Activated CD8-positive, alpha-beta memory T cell treated with anti-CD3 and anti-CD28 coated beads, Interleukin-2, amount 50 U/mL, for 1 hour (primary cell): ENCODE results near the gene LONP2.

Experiments
- DNase-seq: peaks from one replicate; pipeline ENCODE4 v3.0.0-alpha.2; 2020; ENCODE audit errors: extremely low read depth

LONP2 gene, protein sequence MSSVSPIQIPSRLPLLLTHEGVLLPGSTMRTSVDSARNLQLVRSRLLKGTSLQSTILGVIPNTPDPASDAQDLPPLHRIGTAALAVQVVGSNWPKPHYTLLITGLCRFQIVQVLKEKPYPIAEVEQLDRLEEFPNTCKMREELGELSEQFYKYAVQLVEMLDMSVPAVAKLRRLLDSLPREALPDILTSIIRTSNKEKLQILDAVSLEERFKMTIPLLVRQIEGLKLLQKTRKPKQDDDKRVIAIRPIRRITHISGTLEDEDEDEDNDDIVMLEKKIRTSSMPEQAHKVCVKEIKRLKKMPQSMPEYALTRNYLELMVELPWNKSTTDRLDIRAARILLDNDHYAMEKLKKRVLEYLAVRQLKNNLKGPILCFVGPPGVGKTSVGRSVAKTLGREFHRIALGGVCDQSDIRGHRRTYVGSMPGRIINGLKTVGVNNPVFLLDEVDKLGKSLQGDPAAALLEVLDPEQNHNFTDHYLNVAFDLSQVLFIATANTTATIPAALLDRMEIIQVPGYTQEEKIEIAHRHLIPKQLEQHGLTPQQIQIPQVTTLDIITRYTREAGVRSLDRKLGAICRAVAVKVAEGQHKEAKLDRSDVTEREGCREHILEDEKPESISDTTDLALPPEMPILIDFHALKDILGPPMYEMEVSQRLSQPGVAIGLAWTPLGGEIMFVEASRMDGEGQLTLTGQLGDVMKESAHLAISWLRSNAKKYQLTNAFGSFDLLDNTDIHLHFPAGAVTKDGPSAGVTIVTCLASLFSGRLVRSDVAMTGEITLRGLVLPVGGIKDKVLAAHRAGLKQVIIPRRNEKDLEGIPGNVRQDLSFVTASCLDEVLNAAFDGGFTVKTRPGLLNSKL

GRCh38 chr16:48244080-48244862, at the start of gene LONP2:
TSS of gene LONP2 (plus strand) at chr16:48244300. CDS start at chr16:48244389, 89 bp downstream.
- DNase-seq = peak; percentile 66

GRCh38 chr16:48194828-48195556, 49.1 kb upstream of the LONP2 start:
- no peak for DNase-seq

DNA sequence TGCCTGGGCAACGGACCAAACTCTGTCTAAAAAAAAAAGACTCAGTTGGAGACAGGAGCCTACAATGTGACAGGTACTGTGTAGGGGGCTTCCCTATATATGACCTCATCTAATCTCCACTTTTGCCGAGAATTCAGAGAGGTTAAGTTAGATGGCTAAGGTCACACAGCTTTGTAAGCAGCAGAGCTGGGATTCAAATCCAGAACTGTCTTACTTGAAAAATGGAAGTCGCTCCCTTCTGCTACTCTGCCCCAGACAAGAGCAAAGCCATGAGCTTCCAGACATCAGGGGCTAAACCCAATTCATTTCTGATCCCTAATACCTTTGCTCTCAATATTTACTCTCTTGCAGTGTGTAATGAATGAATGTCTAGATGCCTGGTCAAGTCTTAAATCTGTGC, 46.8 kb upstream of the LONP2 start:
- no peak for DNase-seq

GRCh38 chr16:48201515-48202201, 42.4 kb upstream of the LONP2 start:
- no peak for DNase-seq

- no peak for DNase-seq
These were observed 39.9 kb upstream of the LONP2 start for GRCh38 chr16:48203974-48204824.

GRCh38 chr16:48204825-48205151, 39.3 kb upstream of the LONP2 start:
- DNase-seq = no peak

GRCh38 chr16:48206594-48207242, 37.4 kb upstream of the LONP2 start:
- DNase-seq = no peak

GRCh38 chr16:48210747-48211146, 33.4 kb upstream of the LONP2 start:
- DNase-seq = no peak

- DNase-seq = no peak
These were observed 32.1 kb upstream of the LONP2 start for GRCh38 chr16:48212033-48212432.

- DNase-seq = no peak
These were observed 28.4 kb upstream of the LONP2 start for GRCh38 chr16:48215738-48216137.

DNA sequence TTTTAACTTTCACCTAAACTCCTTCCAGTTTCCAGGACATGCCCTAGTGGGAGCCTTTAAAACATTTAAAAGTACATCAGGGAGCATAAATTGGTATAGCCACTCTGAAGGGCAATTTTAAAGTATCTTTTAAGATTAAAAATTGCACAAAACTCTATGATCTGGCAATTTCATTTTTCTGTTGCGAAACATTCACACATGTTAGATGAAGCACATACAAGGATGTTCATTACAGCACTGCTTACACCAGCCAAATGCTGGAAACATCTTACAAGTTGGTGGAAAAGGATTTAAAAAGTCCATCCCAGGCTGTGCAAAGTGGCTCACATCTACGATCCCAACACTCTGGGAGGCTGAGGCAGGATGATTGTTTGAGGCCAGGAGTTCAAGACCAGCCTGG, 26.4 kb upstream of the LONP2 start:
- no peak for DNase-seq

DNA sequence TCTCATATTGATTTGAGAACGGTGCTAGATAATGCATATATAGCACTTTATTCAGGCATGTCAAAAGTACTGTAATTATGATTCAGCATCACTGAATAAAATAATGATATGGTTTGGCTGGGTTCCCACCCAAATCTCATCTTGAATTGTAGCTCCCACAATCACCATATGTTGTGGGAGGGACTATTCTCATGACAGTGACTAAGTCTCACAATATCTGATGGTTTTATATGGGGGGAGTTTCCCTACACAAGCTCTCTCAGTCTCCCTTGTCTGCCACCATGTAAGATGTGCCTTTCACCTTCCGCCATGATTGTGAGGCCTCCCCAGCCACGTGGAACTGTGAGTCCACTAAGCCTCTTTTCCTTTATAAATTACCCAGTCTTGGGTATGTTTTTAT, 25.6 kb upstream of the LONP2 start:
- DNase-seq = no peak

DNA sequence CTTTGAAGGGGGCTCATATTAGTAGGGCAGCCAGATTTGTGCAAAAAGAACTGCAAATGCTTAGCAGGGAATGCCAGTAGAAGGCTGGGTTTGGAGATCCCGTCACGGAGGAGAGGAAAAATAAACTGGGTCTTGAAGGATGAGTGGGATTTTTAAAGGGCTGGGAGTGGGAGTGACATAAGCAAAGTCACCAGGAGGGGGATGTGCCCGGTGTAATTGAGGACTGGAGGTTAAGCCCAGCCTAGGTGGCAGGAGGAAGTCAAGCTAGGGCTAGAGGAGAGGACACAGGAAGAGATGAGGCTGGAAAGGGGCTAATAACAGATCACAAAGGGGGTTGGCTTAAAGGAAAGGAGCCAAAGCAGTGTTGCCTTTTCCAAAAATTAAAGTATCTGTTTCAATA, 23.2 kb upstream of the LONP2 start:
- DNase-seq = no peak

DNA sequence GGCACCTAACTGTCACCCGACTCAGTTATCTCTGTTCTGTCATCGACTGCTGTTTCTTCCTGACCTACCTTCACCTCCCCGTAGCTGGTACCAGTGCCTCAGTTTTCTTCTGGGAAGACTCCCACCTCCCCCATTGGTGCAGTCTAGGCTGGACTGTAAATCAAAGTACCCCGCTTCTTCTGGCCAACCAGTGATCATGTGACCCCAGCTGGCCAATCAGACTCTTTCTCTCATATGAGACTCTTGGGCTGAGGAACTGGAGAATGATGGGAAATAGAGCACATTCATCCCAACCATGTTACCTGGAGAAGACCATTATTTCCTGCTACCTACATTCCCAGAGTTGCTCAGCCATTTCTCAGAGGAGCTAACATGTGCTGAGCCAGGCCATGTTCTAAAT, 20.6 kb upstream of the LONP2 start:
- no peak for DNase-seq

DNA sequence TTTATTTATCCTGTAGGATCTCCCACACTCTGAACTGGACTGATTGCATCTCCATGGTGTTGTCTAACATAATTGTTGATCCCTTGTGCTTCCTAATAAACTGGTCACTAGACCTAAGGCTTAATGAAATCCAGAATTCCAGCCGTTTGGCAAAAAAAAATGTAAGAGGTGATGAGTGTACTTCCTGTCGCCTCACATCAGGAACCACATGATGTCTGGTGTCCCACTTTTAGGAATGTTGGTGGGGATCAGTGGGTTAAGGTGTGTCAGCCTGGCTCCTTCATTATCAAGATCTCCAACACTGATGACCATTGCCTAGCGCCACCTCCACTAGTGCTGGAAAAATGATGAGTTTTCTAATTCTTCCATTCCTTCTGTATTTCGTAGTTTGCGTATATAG, 18.6 kb upstream of the LONP2 start:
- DNase-seq = no peak

DNA sequence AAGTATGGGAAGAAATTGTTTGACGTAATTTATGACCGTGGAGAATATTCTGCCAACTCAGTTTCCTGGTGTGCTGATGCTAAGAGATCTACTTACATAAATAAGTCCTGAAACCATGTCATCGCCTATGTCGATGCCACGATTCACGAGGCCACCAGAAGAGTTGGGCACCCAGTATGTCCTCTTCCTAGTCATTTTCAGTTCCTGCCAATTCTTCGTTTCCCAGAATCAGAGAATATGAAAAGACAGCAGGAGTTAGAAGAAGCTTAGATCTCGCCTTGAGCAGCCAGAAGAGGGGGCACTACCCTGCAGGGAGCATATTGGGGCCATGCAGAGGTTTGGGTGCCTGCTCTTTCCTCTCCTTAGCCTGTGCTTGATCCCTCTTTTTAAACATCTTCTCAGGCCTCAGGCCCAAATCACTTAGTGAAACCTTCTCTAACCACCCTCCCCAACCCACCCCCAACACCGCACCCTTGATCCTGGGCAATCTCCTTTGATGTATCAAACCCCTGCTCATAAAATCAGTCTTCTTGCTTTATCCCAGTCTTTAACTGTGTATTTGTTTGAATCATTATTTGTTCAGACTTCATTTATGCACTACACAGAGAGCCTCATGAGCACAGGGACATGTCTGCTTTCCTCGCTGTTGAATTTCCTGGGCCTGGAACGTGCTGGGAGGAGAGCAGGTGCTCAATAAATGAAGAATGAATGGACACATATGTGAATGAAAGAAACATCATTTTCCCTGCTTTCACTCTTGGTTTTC, 12.2 kb upstream of the LONP2 start:
- no peak for DNase-seq

- DNase-seq = no peak
These were observed 11.5 kb upstream of the LONP2 start for GRCh38 chr16:48232493-48233040.

DNA sequence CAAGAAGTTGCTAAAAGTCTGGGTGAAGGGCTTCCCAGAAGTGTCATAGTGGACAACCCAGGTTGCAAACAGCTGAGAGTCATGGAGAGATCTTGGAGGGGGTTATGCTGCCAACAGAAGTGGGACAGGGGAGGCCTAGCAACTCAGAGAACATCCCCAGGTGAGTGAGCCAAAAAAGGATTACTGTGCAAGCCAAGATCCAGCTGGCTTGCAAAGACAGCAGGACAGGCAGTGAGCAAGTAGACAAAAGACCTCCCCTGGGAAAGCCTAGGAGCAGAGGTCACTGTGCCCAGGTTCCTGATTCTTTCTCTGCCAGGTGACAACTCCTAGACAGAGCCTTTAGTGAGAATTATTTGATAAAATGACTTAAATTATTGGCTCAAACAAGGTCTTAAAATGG, 9.5 kb upstream of the LONP2 start:
- no peak for DNase-seq
